ENCODE measurements around the gene RETSAT.

DNA sequence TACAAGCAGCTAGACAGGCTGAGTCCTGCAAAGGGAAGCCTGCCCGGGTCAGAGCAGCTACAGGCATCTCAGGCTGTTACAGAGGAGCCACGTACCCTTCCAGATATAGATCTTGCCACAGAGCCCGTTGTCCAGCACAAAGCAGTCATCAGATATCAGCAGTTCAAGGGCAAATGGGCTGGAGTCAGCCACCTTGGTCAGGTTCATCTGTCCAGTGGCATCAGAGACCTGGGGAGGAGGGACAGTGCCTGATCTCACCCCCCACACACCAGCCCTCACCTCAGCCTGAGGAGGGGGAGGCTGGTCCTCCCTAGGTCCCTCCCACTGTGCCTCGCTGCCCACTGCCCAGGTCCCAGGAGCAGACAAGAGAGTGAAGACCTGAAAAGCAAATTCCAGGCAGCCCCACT lies 43.6 kb upstream of the RETSAT start:
- TF ChIP-seq, protein P1, sequence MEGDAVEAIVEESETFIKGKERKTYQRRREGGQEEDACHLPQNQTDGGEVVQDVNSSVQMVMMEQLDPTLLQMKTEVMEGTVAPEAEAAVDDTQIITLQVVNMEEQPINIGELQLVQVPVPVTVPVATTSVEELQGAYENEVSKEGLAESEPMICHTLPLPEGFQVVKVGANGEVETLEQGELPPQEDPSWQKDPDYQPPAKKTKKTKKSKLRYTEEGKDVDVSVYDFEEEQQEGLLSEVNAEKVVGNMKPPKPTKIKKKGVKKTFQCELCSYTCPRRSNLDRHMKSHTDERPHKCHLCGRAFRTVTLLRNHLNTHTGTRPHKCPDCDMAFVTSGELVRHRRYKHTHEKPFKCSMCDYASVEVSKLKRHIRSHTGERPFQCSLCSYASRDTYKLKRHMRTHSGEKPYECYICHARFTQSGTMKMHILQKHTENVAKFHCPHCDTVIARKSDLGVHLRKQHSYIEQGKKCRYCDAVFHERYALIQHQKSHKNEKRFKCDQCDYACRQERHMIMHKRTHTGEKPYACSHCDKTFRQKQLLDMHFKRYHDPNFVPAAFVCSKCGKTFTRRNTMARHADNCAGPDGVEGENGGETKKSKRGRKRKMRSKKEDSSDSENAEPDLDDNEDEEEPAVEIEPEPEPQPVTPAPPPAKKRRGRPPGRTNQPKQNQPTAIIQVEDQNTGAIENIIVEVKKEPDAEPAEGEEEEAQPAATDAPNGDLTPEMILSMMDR (conservative IDR thresholded peaks at IDR 0.05), result no peak
- no peak for TF ChIP-seq EZH2 (IDR thresholded peaks at IDR 0.05; ENCODE audit: low read depth)
